Neuronal stem cell (in vitro differentiated cells): ENCODE measurements around the gene TAX1BP1.

Experiments used
- DNase-seq: peaks from one replicate; pipeline ENCODE4 v3.0.0-alpha.2; 2013; ENCODE audit warnings: low spot score
- H2AFZ ChIP-seq: one replicate; pipeline ENCODE4 v1.6.1; 2013; ENCODE audit warnings: mild to moderate bottlenecking, low read length, inconsistent platforms
- H2AK5ac ChIP-seq: 2 replicates; pipeline ENCODE4 v1.6.1; 2013; ENCODE audit warnings: low read depth, mild to moderate bottlenecking, inconsistent platforms, low read length, moderate library complexity, mixed read lengths
- H2BK120ac ChIP-seq: 2 replicates; pipeline ENCODE4 v1.6.1; 2013; ENCODE audit warnings: low read depth, mild to moderate bottlenecking, inconsistent platforms, low read length, moderate library complexity, mixed read lengths
- H2BK12ac ChIP-seq: one replicate; pipeline ENCODE4 v1.6.1; 2013; ENCODE audit warnings: low read length, inconsistent platforms
- H2BK15ac ChIP-seq: 2 replicates; pipeline ENCODE4 v1.6.1; 2013; ENCODE audit warnings: mild to moderate bottlenecking, low read length, inconsistent platforms, mixed read lengths
- H2BK5ac ChIP-seq: one replicate; pipeline ENCODE4 v1.6.1; 2013; ENCODE audit warnings: inconsistent platforms, mild to moderate bottlenecking, low read length, moderate library complexity
- H3K14ac ChIP-seq: one replicate; pipeline ENCODE4 v1.6.1; 2013; ENCODE audit warnings: low read length, inconsistent platforms
- H3K18ac ChIP-seq: 2 replicates; pipeline ENCODE4 v1.6.1; 2013; ENCODE audit warnings: low read length, inconsistent platforms
- H3K23ac ChIP-seq: 2 replicates; pipeline ENCODE4 v1.6.1; 2013; ENCODE audit warnings: low read depth, mild to moderate bottlenecking, mixed read lengths, low read length, inconsistent platforms; ENCODE audit not compliant: poor library complexity
- H3K27ac ChIP-seq: replicated peaks from 3 replicates; pipeline ENCODE4 v1.5.1; 2013; ENCODE audit warnings: low read length, inconsistent platforms
- H3K27me3 ChIP-seq, 3 experiments: 2 replicates each; pipeline ENCODE4 v1.6.1; 2013; ENCODE audit warnings: low read length in 3 of 3, mild to moderate bottlenecking in 2 of 3, inconsistent platforms in 1 of 3, low read depth in 1 of 3, mixed read lengths in 1 of 3, moderate library complexity in 1 of 3; ENCODE audit not compliant: control insufficient read depth in 3 of 3, insufficient read depth in 3 of 3
- H3K36me3 ChIP-seq, 2 donors: replicated peaks in 1 of 2; 2 replicates each; pipeline ENCODE4 v1.6.1; 2013; ENCODE audit warnings: low read length in 2 of 2; ENCODE audit not compliant: control insufficient read depth in 2 of 2, insufficient read depth in 2 of 2
- H3K4ac ChIP-seq: 2 replicates; pipeline ENCODE4 v1.6.1; 2013; ENCODE audit warnings: inconsistent platforms, mild to moderate bottlenecking, low read length, moderate library complexity
- H3K4me1 ChIP-seq, 2 donors: 1 replicate in 1 of 2; 2 replicates in 1 of 2; pipeline ENCODE4 v1.6.1; 2013; ENCODE audit warnings: low read length in 2 of 2, low read depth in 1 of 2; ENCODE audit not compliant: control insufficient read depth in 2 of 2, insufficient read depth in 1 of 2
- H3K4me2 ChIP-seq: one replicate; pipeline ENCODE4 v1.6.1; 2013; ENCODE audit warnings: mild to moderate bottlenecking, low read length, inconsistent platforms; ENCODE audit not compliant: insufficient read depth, poor library complexity, severe bottlenecking
- H3K4me3 ChIP-seq, 2 donors: 2 replicates each; pipeline ENCODE4 v1.5.1; 2013; ENCODE audit warnings: low read length in 2 of 2, mild to moderate bottlenecking in 2 of 2, inconsistent platforms in 1 of 2, moderate library complexity in 1 of 2
- H3K79me1 ChIP-seq: one replicate; pipeline ENCODE4 v1.6.1; 2013; ENCODE audit warnings: low read depth, mild to moderate bottlenecking, inconsistent platforms, low read length, moderate library complexity
- H3K9ac ChIP-seq: one replicate; pipeline ENCODE4 v1.6.1; 2013; ENCODE audit warnings: mild to moderate bottlenecking, low read depth, low read length, inconsistent platforms; ENCODE audit not compliant: poor library complexity
- H3K9me3 ChIP-seq, 2 donors: replicated peaks in 1 of 2; 2 replicates each; pipeline versions ENCODE3 to v1.6.1; 2013; ENCODE audit warnings: low read length in 2 of 2, mild to moderate bottlenecking in 2 of 2, inconsistent platforms in 1 of 2, low read depth in 1 of 2, mixed read lengths in 1 of 2, moderate library complexity in 1 of 2; ENCODE audit not compliant: control insufficient read depth in 2 of 2, insufficient read depth in 1 of 2
- H4K8ac ChIP-seq: one replicate; pipeline ENCODE4 v1.6.1; 2013; ENCODE audit warnings: low read depth, mild to moderate bottlenecking, inconsistent platforms, low read length, moderate library complexity
- H4K91ac ChIP-seq: one replicate; pipeline ENCODE4 v1.6.1; 2013; ENCODE audit warnings: low read length, low read depth, mild to moderate bottlenecking, inconsistent platforms; ENCODE audit not compliant: poor library complexity
- WGBS, 2 donors: extraction: QIAGEN DNeasy Blood & Tissue Kit; methylation state at CpG; one replicate each; pipeline ENCODE4 v1.1.7; 2013; ENCODE audit warnings: missing lambda C conversion rate in 2 of 2, mixed read lengths in 1 of 2; ENCODE audit not compliant: insufficient read length in 2 of 2, insufficient replicate concordance in 1 of 2; ENCODE audit errors: extremely low coverage in 2 of 2; 5-methylcytosine and 5-hydroxymethylcytosine counted together

Gene TAX1BP1

GRCh38 chr7:27756298-27756697, 16.3 kb downstream of the TAX1BP1 start:
- no peak overlapping the region for H4K8ac ChIP-seq
- no peak overlapping the region for H2BK5ac ChIP-seq
- H3K14ac ChIP-seq, result no peak overlapping the region
- H2BK120ac ChIP-seq, result no peak overlapping the region
- H3K36me3 ChIP-seq, result peaks cover 0 to 76% of the 10 kb centered on the region in 2 donors
- no peak overlapping the region for H3K27ac ChIP-seq
- H3K27me3 ChIP-seq, result no peaks in the 10 kb centered on the region
- H3K23ac ChIP-seq, result no peak overlapping the region
- H2AFZ ChIP-seq, result no peak overlapping the region
- H2BK15ac ChIP-seq, result no peak overlapping the region
- no peak overlapping the region for H3K4me2 ChIP-seq
- H3K9me3 ChIP-seq, result peaks cover 0 to 9% of the 10 kb centered on the region in 2 donors
- H4K91ac ChIP-seq, result no peak overlapping the region
- H2AK5ac ChIP-seq, result no peak overlapping the region
- no peaks in the 10 kb centered on the region for H3K79me1 ChIP-seq
- H3K4me1 ChIP-seq, result no peaks in the 10 kb centered on the region
- H3K9ac ChIP-seq, result no peak overlapping the region
- H3K4me3 ChIP-seq, result no peak overlapping the region
- no peak overlapping the region for H3K4ac ChIP-seq
- no peak for DNase-seq
- H3K18ac ChIP-seq, result no peak overlapping the region
- H2BK12ac ChIP-seq, result no peak overlapping the region

- no peak overlapping the region for H2BK120ac ChIP-seq
- H3K4me2 ChIP-seq, result no peak overlapping the region
- no peak overlapping the region for H3K18ac ChIP-seq
- no peak overlapping the region for H3K4ac ChIP-seq
- H3K27ac ChIP-seq, result no peak overlapping the region
- H2AFZ ChIP-seq, result no peak overlapping the region
- H3K14ac ChIP-seq, result no peak overlapping the region
- no peak overlapping the region for H2BK5ac ChIP-seq
- no peaks in the 10 kb centered on the region for H3K79me1 ChIP-seq
- no peaks in the 10 kb centered on the region for H3K27me3 ChIP-seq
- WGBS, 2 donors, result no CpG with 5 or more reads among the region's 1 CpG
- no peak overlapping the region for H3K4me3 ChIP-seq
- H4K8ac ChIP-seq, result no peak overlapping the region
- H2AK5ac ChIP-seq, result no peak overlapping the region
- no peak overlapping the region for H3K9ac ChIP-seq
- H4K91ac ChIP-seq, result no peak overlapping the region
- H2BK12ac ChIP-seq, result no peak overlapping the region
- H2BK15ac ChIP-seq, result no peak overlapping the region
- peaks cover 2 to 62% of the 10 kb centered on the region in 2 donors for H3K36me3 ChIP-seq
- no peak for DNase-seq
- H3K23ac ChIP-seq, result no peak overlapping the region
- H3K9me3 ChIP-seq, result peaks cover 0 to 20% of the 10 kb centered on the region in 2 donors
- no peaks in the 10 kb centered on the region for H3K4me1 ChIP-seq
Observed at GRCh38 chr7:27759491-27759890, 19.5 kb downstream of the TAX1BP1 start.

- Histone ChIP-seq H3K79me1 (no peaks in the 10 kb centered on the region), H2BK12ac (no peak overlapping the region), H3K9ac (no peak overlapping the region), H3K36me3 (peaks cover 4 to 59% of the 10 kb centered on the region in 2 donors), H4K91ac (no peak overlapping the region), H3K23ac (no peak overlapping the region), H3K9me3 (peaks cover 0 to 20% of the 10 kb centered on the region in 2 donors), H3K14ac (no peak overlapping the region), H2AK5ac (no peak overlapping the region), H2BK5ac (no peak overlapping the region), H4K8ac (no peak overlapping the region), H3K4me2 (no peak overlapping the region), H3K4me1 (no peaks in the 10 kb centered on the region), H2BK120ac (no peak overlapping the region), H3K18ac (no peak overlapping the region), H2BK15ac (no peak overlapping the region), H3K27me3 (no peaks in the 10 kb centered on the region), H2AFZ (no peak overlapping the region), H3K4me3 (no peak overlapping the region), H3K27ac (no peak overlapping the region), H3K4ac (no peak overlapping the region)
- WGBS, 2 donors, result no CpG with 5 or more reads among the region's 1 CpG
- no peak for DNase-seq
Observed at GRCh38 chr7:27762062-27762461, 22.1 kb downstream of the TAX1BP1 start.

GRCh38 chr7:27763983-27764508, 24.1 kb downstream of the TAX1BP1 start:
- Histone ChIP-seq H3K27ac (no peak overlapping the region), H3K9me3 (peaks cover 0 to 20% of the 10 kb centered on the region in 2 donors), H3K9ac (no peak overlapping the region), H2BK120ac (no peak overlapping the region), H3K4ac (no peak overlapping the region), H3K14ac (no peak overlapping the region), H3K18ac (no peak overlapping the region), H3K27me3 (no peaks in the 10 kb centered on the region), H2BK12ac (no peak overlapping the region), H3K4me2 (no peak overlapping the region), H2BK5ac (no peak overlapping the region), H3K4me1 (no peaks in the 10 kb centered on the region), H4K8ac (no peak overlapping the region), H3K79me1 (no peaks in the 10 kb centered on the region), H3K36me3 (peaks cover 4 to 52% of the 10 kb centered on the region in 2 donors), H2AK5ac (no peak overlapping the region), H3K4me3 (no peak overlapping the region), H2BK15ac (no peak overlapping the region), H2AFZ (no peak overlapping the region), H3K23ac (no peak overlapping the region), H4K91ac (no peak overlapping the region)
- no CpG with 5 or more reads among the region's 2 CpGs for WGBS, 2 donors
- no peak for DNase-seq
